Measurements from ENCODE around the gene RAP2A. TPM values are rescaled to one million over a fixed set of nuclear protein-coding genes. Genes with fewer than 3 reads are reported as not detected.

Gene RAP2A
- total and polyA plus RNA-seq, 12 donors: 4.2 to 31.0 (median 20.4) TPM

GRCh38 chr13:97408938-97409337 is 25.0 kb upstream of the RAP2A start:
- peaks cover 0 to 17% (median 0%) of the 10 kb centered on the region in 9 donors for H3K4me1 ChIP-seq
- H3K9me3 ChIP-seq: no peaks in the 10 kb centered on the region
- DNase-seq (no peak), ATAC-seq (no peak)
- WGBS, 2 donors: 96% methylated on average over 2 of the region's 2 CpGs
- no peaks in the 10 kb centered on the region for H3K27me3 ChIP-seq
- TF ChIP-seq, protein P1, sequence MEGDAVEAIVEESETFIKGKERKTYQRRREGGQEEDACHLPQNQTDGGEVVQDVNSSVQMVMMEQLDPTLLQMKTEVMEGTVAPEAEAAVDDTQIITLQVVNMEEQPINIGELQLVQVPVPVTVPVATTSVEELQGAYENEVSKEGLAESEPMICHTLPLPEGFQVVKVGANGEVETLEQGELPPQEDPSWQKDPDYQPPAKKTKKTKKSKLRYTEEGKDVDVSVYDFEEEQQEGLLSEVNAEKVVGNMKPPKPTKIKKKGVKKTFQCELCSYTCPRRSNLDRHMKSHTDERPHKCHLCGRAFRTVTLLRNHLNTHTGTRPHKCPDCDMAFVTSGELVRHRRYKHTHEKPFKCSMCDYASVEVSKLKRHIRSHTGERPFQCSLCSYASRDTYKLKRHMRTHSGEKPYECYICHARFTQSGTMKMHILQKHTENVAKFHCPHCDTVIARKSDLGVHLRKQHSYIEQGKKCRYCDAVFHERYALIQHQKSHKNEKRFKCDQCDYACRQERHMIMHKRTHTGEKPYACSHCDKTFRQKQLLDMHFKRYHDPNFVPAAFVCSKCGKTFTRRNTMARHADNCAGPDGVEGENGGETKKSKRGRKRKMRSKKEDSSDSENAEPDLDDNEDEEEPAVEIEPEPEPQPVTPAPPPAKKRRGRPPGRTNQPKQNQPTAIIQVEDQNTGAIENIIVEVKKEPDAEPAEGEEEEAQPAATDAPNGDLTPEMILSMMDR (IDR thresholded peaks at IDR 0.05): no peak
- H3K36me3 ChIP-seq: no peaks in the 10 kb centered on the region
- no peak overlapping the region for H3K27ac ChIP-seq
- no peak overlapping the region for H3K4me3 ChIP-seq
- intact Hi-C loops (cut with DNase I): no loop called here

DNA sequence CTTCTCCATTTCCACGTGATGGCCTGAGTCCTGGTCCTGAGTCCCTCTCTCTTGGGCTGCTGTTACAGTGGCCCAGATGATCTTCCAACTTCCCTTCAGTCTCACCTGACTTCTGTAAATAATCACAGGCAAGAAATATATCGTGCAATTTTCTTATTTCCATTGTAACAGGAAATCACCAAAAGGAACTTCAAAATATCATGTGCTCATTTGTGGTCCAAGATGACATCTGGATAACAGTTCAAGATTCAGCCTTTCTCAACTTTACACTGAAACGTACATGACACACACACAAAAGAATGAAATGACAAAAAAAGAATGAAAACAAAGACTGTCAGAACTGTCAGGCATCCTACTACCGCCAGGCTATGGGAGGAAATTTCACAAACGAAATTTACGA is 22.0 kb upstream of the RAP2A start:
- Histone ChIP-seq H3K4me3 (no peak overlapping the region), H3K4me1 (peaks cover 0 to 24% (median 4%) of the 10 kb centered on the region in 9 donors), H3K9me3 (no peaks in the 10 kb centered on the region), H3K27me3 (no peaks in the 10 kb centered on the region), H3K36me3 (no peaks in the 10 kb centered on the region), H3K27ac (peak overlapping the region in 1 of 10 donors; percentile 1)
- intact Hi-C loops (cut with DNase I): no loop called here
- DNase-seq (no peak), ATAC-seq (peak in 3 of 8 donors; percentile 45 to 77 (median 46))
- 56 to 76% methylated on average over 6 of the region's 6 CpGs for WGBS, 2 donors
- TF ChIP-seq, protein P1 (IDR thresholded peaks at IDR 0.05): no peak

DNA sequence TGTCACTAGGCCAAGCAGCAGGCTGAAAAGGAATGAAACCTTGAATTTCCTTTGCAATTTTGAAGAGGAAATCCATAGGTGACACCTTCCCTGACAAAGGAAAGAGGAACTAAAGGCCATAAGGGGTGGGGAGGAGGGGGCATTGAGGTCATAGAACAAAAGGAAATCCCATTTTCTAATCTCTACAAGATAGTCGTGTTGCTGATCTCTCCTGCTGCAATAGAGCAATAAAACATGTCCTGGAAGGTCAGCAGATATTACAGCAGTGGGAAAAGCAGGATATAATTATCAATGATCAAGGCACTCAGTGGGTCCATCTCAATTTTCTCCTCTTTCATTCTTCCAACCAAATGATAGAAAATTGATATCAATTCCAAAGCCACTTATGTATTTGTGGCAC is 20.3 kb upstream of the RAP2A start:
- TF ChIP-seq, protein P1 (IDR thresholded peaks at IDR 0.05): no peak

DNA sequence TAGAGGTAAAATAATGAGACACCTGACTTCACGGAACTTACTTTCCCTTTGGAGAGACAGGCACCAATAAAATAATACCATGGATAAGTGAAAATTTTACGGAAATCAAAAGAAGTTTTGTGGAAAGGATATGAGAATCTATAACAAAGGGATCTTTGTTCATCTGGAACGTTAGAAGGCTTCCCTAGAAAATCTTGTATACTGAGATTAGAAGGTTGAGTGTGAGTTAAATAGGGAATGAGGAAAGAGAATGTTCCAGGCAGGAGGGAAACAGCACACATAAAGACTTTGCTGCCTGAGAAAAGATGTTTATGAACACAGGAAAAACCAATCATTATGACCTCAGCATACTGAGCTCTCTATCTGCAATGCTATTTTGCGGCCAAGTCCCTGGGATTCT is 19.6 kb upstream of the RAP2A start:
- intact Hi-C loops (cut with DNase I): no loop called here
- Histone ChIP-seq H3K27ac (peak overlapping the region in 1 of 10 donors; percentile 33), H3K9me3 (no peaks in the 10 kb centered on the region), H3K36me3 (no peaks in the 10 kb centered on the region), H3K4me3 (no peak overlapping the region), H3K27me3 (no peaks in the 10 kb centered on the region), H3K4me1 (peaks cover 0 to 24% (median 4%) of the 10 kb centered on the region in 9 donors)
- 59 to 66% methylated on average over 4 of the region's 4 CpGs for WGBS, 2 donors
- TF ChIP-seq, protein P1 (IDR thresholded peaks at IDR 0.05): no peak
- no peak for DNase-seq
- ATAC-seq: no peak

More for the DNA sequence above, 20.3 kb upstream of the RAP2A start:
- intact Hi-C loops (cut with DNase I): no loop called here
- Histone ChIP-seq H3K4me1 (peaks cover 0 to 24% (median 4%) of the 10 kb centered on the region in 9 donors), H3K9me3 (no peaks in the 10 kb centered on the region), H3K36me3 (no peaks in the 10 kb centered on the region), H3K27me3 (no peaks in the 10 kb centered on the region), H3K4me3 (no peak overlapping the region), H3K27ac (peak overlapping the region in 1 of 10 donors; percentile 41)
- ATAC-seq (peak in 2 of 8 donors; percentile 48 to 59), DNase-seq (no peak)
- WGBS, 2 donors: 25 to 31% methylated on average over 1 of the region's 1 CpG

Measured in heart right ventricle (tissue), 16 donors.